AG04449 (cell line): Measurements from ENCODE around the gene HDDC3.
"Not testable (repeated sequence)": the region's sequence is repeated elsewhere in the genome, so short reads cannot be mapped to it uniquely, and the experiment has no call there.

Source experiments
- CTCF ChIA-PET: fragments of 350-600 bp; formaldehyde crosslinking; extraction: SDS; loops from one replicate; lab custom pipeline; 2021; ENCODE audit warnings: antibody characterized with exemption; lab: Yijun Ruan, JAX
- POLR2A ChIA-PET: fragments of 400-600, 350-600 bp; formaldehyde crosslinking; extraction: SDS; loops from one replicate; lab custom pipeline; 2020; ENCODE audit warnings: antibody characterized with exemption, inconsistent platforms; lab: Yijun Ruan, JAX
- DNase-seq: peaks from one replicate; pipeline ENCODE4 v3.0.0-alpha.2; 2010; ENCODE audit warnings: low read depth, low spot score
- H3K4me3 ChIP-seq: 2 replicates; pipeline ENCODE4 v1.5.1; 2011; ENCODE audit warnings: low read depth, mild to moderate bottlenecking, control low read depth, low read length
- CTCF ChIP-seq: IDR thresholded peaks from one replicate; pipeline ENCODE4 v1.5.1; 2011; ENCODE audit warnings: mild to moderate bottlenecking, moderate library complexity, low read length, control low read depth, inconsistent platforms; ENCODE audit not compliant: insufficient read depth; ENCODE audit errors: missing control alignments

The HDDC3 gene

DNA sequence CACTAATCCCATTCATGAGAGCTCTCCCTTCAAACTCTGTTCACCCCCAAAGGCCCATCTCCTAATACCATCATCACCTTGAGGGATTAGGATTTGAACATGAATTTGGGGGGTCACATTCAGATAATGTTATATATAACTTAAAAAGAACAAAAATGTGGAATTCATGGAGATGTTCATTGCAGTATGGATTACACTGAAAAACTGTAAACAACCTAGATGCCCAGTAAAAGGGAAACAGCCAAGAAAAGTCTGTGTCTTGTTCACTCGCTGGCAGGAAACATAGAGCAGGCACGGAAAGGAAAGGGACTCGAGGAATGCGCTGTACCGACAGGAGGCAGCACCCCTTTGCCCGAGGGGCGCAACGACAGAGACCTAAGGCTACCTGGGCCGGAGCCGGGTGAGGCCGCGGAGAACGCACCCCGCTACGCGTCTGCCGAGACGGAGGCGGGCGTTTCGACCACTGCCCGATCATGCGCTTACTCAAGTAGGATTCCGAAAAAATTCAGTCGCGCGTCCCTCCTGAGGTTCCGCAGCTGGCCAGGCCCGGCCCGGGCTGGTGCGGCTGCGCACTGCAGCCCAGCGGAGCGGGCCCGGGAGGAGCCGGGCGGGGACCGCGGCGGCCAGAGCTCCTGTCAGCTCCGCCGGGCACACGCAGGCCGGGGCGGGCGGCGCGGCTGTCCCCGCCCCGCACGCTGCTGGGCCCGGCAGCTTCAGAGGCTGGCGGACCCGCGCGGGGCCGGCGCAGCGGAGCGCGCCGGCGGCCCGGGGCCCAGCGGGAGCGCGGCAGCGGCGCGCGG lies 30.1 kb downstream of the HDDC3 start:
- ChIA-PET CTCF (interaction anchor here (0.6 to 14.0 kb wide), 15 partner anchors 8 to 370 kb away, joined by 3 to 186 read pairs (median 5); partner anchors contain the start of genes FES, HDDC3 and UNC45A), POLR2A (interaction anchor here (0.6 to 1.3 kb wide), 5 partner anchors 11 to 52 kb away, joined by 3 to 4 read pairs (median 3); partner anchors contain the start of gene RCCD1)
- H3K4me3 ChIP-seq = peak overlapping the region; percentile 76
- DNase-seq = peak; percentile 21
- TF ChIP-seq CTCF = peak; percentile 82

DNA sequence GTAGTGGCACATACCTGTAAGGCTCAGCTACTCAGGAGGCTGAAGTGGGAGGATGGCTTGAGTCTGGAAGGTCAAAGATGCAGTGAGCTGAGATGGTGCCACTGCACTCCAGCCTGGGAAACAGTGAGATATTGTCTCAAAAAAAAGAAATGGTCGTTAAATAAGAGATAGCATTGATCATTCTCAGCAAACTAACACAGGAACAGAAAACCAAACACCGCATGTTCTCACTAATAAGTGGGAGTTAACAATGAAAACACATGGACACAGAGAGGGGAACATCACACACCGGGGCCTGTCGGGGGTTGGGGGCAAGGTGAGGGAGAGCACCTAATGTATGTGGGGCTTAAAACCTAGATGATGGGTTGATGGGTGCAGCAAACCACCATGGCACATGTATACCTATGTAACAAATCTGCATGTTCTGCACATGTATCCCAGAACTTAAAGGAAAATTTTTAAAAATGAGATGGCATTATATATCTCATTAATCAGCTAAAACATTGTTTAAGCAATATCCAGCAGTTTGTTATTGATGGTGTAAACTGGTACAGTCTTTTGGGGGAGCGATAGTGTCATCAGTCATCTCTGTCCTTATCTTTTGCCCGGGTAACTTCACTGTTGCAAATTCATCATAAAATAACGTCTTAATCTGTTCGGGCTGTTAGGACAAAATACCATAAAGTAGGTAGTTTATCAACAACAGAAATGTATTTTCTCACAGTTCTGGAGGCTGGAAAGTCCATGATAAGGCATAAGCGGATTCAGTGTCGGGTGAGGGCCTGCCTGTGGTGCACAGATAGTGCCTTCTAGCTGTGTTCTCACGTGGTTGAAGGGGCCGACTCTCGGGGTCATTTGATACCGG lies 30.9 kb downstream of the HDDC3 start:
- no peak for DNase-seq
- POLR2A ChIA-PET = interaction anchor here (1.3 kb wide), 1 partner anchor 28 kb away, joined by 4 read pairs; no protein-coding TSS in a partner anchor
- TF ChIP-seq CTCF = no peak
- H3K4me3 ChIP-seq = peak overlapping the region; percentile 76
- CTCF ChIA-PET = interaction anchor here (0.6 to 14.0 kb wide), 15 partner anchors 9 to 371 kb away, joined by 3 to 186 read pairs (median 5); partner anchors contain the start of genes FES, HDDC3 and UNC45A

DNA sequence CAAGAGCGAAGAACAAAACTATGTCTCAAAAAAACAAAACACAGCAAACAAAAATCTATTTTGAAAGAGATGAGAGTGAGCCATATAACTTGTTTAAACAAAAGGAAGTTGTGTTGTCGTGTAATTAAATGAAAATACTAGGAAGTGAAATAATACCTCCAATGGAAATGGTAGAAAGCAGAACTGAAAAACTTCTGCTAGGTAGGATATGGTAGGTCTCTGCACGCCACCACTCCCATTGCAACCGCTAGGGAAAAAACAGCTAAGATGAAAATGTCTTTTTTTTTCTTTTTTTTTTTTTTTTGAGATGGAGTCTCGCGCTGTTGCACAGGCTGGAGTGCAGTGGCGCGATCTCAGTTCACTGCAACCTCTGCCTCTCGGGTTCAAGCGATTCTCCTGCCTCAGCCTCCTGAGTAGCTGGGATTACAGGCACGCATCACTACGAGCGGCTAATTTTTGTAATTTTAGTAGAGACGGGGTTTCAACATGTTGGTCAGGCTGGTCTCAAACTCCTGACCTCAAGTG lies 35.2 kb downstream of the HDDC3 start:
- CTCF ChIA-PET = interaction anchor here (0.5 to 8.4 kb wide), 4 partner anchors 12 to 249 kb away, joined by 3 to 109 read pairs (median 30); partner anchors contain the start of genes FES, HDDC3 and UNC45A
- POLR2A ChIA-PET, H3K4me3 ChIP-seq, DNase-seq: not testable (repeated sequence)

GRCh38 chr15:90895571-90896117 lies 36.7 kb downstream of the HDDC3 start:
- CTCF ChIA-PET = interaction anchor here (0.8 to 4.0 kb wide), 7 partner anchors 9 to 247 kb away, joined by 3 to 52 read pairs (median 6); partner anchors contain the start of genes FES, HDDC3 and UNC45A
- H3K4me3 ChIP-seq = no peak overlapping the region
- no peak for DNase-seq
- TF ChIP-seq CTCF = no peak
- POLR2A ChIA-PET = no interaction called here

DNA sequence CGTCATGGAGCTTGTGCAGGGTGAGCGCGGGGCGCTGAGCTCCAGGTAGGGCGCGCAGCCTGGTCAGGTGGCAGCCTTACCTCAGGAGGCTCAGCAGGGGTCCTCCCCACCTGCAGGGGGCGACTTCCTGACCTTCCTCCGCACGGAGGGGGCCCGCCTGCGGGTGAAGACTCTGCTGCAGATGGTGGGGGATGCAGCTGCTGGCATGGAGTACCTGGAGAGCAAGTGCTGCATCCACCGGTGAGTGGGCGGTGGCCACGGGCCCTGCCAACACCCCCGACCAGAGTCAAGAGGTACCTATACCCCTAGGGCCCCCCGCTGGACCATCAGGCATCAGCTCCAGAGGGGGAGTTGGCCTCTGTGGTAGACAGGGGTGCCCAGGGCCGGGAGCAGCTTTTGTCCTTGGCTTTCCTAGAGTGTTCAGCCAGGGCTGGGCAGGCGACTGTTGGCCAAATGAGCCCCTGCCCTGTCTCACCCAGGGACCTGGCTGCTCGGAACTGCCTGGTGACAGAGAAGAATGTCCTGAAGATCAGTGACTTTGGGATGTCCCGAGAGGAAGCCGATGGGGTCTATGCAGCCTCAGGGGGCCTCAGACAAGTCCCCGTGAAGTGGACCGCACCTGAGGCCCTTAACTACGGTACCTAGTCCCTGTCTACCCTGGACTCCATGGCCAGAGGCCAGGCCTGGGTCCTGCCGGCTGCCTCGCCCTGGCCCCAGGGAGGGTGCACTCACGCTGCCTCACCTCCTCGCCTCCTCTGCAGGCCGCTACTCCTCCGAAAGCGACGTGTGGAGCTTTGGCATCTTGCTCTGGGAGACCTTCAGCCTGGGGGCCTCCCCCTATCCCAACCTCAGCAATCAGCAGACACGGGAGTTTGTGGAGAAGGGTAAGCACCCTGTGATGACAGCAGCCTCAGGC lies 38.9 kb downstream of the HDDC3 start:
- no peak for TF ChIP-seq CTCF
- no peak for DNase-seq
- H3K4me3 ChIP-seq = no peak overlapping the region
- ChIA-PET POLR2A (no interaction called here), CTCF (interaction anchor here (2.6 to 4.0 kb wide), 2 partner anchors 8 to 9 kb away, joined by 14 to 52 read pairs; partner anchors contain the start of genes FES and MAN2A2)
